WTC11 (cell line): ENCODE results near the gene LCE1A. TPM values are rescaled to one million over a fixed set of nuclear protein-coding genes. Genes with fewer than 3 reads are reported as not detected.

Experiments
- ATAC-seq: fragments of 200-7000 bp; cut with Tn5 transposase; 2 replicates; pipeline ENCODE4 v1.10.0; 2021; ENCODE audit warnings: mild to moderate bottlenecking, moderate library complexity
- CTCF ChIA-PET: fragments of 300-600 bp; sonication (Branson Sonifier 250); formaldehyde crosslinking; loops from one replicate; lab custom pipeline; 2021; ENCODE audit warnings: antibody characterized with exemption; lab: Charles Lee
- POLR2A ChIA-PET: fragments of 350-600 bp; sonication (Branson Sonifier 250); formaldehyde crosslinking; loops from one replicate; lab custom pipeline; 2021; ENCODE audit warnings: antibody characterized with exemption; lab: Charles Lee
- DNase-seq: peaks from one replicate; pipeline ENCODE4 v3.0.0; 2021; ENCODE audit warnings: low spot score
- H3K27ac Mint-ChIP-seq: 2 replicates; pipeline ENCODE4 v1.8.0; 2021; ENCODE audit warnings: mixed read lengths
- H3K27me3 Mint-ChIP-seq: 2 replicates; pipeline ENCODE4 v1.8.0; 2021; ENCODE audit warnings: low read depth, mild to moderate bottlenecking, moderate library complexity, mixed read lengths
- H3K36me3 Mint-ChIP-seq: 2 replicates; pipeline ENCODE4 v1.8.0; 2021; ENCODE audit warnings: mixed read lengths
- H3K4me1 Mint-ChIP-seq: 2 replicates; pipeline ENCODE4 v1.8.0; 2022; ENCODE audit warnings: mixed read lengths
- H3K4me3 Mint-ChIP-seq: 2 replicates; pipeline ENCODE4 v1.8.0; 2021; ENCODE audit warnings: mild to moderate bottlenecking, moderate library complexity, mixed read lengths
- H3K9me3 Mint-ChIP-seq: 2 replicates; pipeline ENCODE4 v1.8.0; 2021; ENCODE audit warnings: mixed read lengths
- ATF1 ChIP-seq: sonication (generic); formaldehyde crosslinking; IDR thresholded peaks from 2 replicates; pipeline ENCODE4 v1.8.1; 2023; ENCODE audit warnings: mild to moderate bottlenecking, moderate library complexity, missing genetic modification reagents
- HMGA2 ChIP-seq: fragments of 250-450 bp; sonication (Bioruptor Pico); IDR thresholded peaks from 2 replicates; pipeline ENCODE4 v1.4.0; 2021; ENCODE audit warnings: mild to moderate bottlenecking, moderate library complexity
- NFE2L1 ChIP-seq: sonication (generic); formaldehyde crosslinking; IDR thresholded peaks from 2 replicates; pipeline ENCODE4 v1.8.1; 2023; ENCODE audit warnings: missing genetic modification reagents
- NFYB ChIP-seq: sonication (generic); formaldehyde crosslinking; conservative IDR thresholded peaks from 2 replicates; pipeline ENCODE4 v1.8.0; 2022; ENCODE audit warnings: low read depth, missing genetic modification reagents
- NR3C1 ChIP-seq: sonication (generic); formaldehyde crosslinking; conservative IDR thresholded peaks from 2 replicates; pipeline ENCODE4 v1.8.1; 2023; ENCODE audit warnings: low read depth, mild to moderate bottlenecking, missing genetic modification reagents
- OVOL2 ChIP-seq: fragments of 250-450 bp; sonication (Bioruptor Pico); IDR thresholded peaks from 2 replicates; pipeline ENCODE4 v1.9.0; 2021; ENCODE audit warnings: mild to moderate bottlenecking, borderline replicate concordance
- RORB ChIP-seq: fragments of 250-450 bp; sonication (Bioruptor Pico); IDR thresholded peaks from 2 replicates; pipeline ENCODE4 v1.9.0; 2021; ENCODE audit warnings: mild to moderate bottlenecking
- SMAD3 ChIP-seq: sonication (generic); formaldehyde crosslinking; IDR thresholded peaks from 2 replicates; pipeline ENCODE4 v1.8.0; 2022; ENCODE audit warnings: missing genetic modification reagents, mild to moderate bottlenecking, borderline replicate concordance
- SOX15 ChIP-seq: fragments of 250-450 bp; sonication (Bioruptor Pico); IDR thresholded peaks from 2 replicates; pipeline ENCODE4 v1.9.0; 2021; ENCODE audit warnings: mild to moderate bottlenecking
- ZNF219 ChIP-seq: sonication (generic); formaldehyde crosslinking; IDR thresholded peaks from 2 replicates; pipeline ENCODE4 v1.8.0; 2023; ENCODE audit warnings: missing genetic modification reagents, mild to moderate bottlenecking, borderline replicate concordance
- ZNF671 ChIP-seq: fragments of 250-450 bp; sonication (Bioruptor Pico); IDR thresholded peaks from 2 replicates; pipeline ENCODE4 v1.8.0; 2021; ENCODE audit warnings: mild to moderate bottlenecking
- total RNA-seq: library from RNA; stranded (reverse); gene quantifications from 3 replicates; pipeline ENCODE4 v1.2.3, GENCODE V29; 2021
- TF ChIP-seq, protein P1 (sequence below): sonication (generic); formaldehyde crosslinking; IDR thresholded peaks from 2 replicates; pipeline ENCODE4 v1.8.1; 2023; ENCODE audit warnings: mild to moderate bottlenecking, missing genetic modification reagents
- TF ChIP-seq, protein P2 (sequence below): sonication (generic); formaldehyde crosslinking; IDR thresholded peaks from 2 replicates; pipeline ENCODE4 v1.8.1; 2023; ENCODE audit warnings: mild to moderate bottlenecking, missing genetic modification reagents
- TF ChIP-seq, protein P3 (sequence below): sonication (generic); formaldehyde crosslinking; conservative IDR thresholded peaks from 2 replicates; pipeline ENCODE4 v1.8.1; 2022; ENCODE audit warnings: mild to moderate bottlenecking, missing genetic modification reagents
- TF ChIP-seq, protein P4 (sequence below): sonication (generic); formaldehyde crosslinking; IDR thresholded peaks from 2 replicates; pipeline ENCODE4 v1.8.1; 2023; ENCODE audit warnings: mild to moderate bottlenecking, missing genetic modification reagents, borderline replicate concordance
- TF ChIP-seq, protein P5 (sequence below): fragments of 250-450 bp; sonication (Bioruptor Pico); IDR thresholded peaks from 2 replicates; pipeline ENCODE4 v1.8.0; 2021; ENCODE audit warnings: mild to moderate bottlenecking
- TF ChIP-seq, protein P6 (sequence below): fragments of 200-600 bp; IDR thresholded peaks from 2 replicates; pipeline ENCODE4 v1.8.0; 2022; ENCODE audit warnings: antibody characterized with exemption
- TF ChIP-seq, protein P7 (sequence below): sonication (generic); formaldehyde crosslinking; IDR thresholded peaks from 2 replicates; pipeline ENCODE4 v1.8.1; 2023; ENCODE audit warnings: mild to moderate bottlenecking, missing genetic modification reagents, moderate library complexity
- TF ChIP-seq, protein P8 (sequence below): sonication (generic); formaldehyde crosslinking; IDR thresholded peaks from 2 replicates; pipeline ENCODE4 v1.8.1; 2022; ENCODE audit warnings: mild to moderate bottlenecking, moderate library complexity, missing genetic modification reagents
- TF ChIP-seq, protein P9 (sequence below): fragments of 250-450 bp; sonication (Bioruptor Pico); IDR thresholded peaks from 2 replicates; pipeline ENCODE4 v1.9.0; 2021; ENCODE audit warnings: moderate library complexity, mild to moderate bottlenecking, inconsistent platforms, borderline replicate concordance

The LCE1A gene
- total RNA-seq, 1 experiment from 2014 or later: not detected

DNA sequence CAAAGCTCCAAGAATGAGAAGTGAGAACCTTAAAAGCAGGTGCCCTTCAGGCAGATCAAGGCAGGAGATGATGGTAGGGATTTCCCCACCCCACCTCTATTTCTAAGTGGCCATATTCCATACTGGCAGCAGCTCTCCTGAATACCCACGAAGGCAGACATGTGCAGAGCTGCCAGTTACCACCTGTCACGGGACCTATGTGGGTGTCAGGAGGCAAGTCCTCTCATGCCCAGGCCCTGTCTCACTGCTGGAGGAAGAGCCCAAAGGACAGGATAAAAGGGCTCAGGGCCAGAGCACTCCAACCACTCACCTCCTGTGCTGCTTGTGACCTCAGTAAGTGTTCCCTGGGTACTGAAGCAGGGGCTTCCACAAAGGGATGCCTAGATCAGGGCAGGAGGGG, 16.2 kb upstream of the LCE1A start:
- Mint-ChIP-seq H3K27ac (no peak overlapping the region), H3K4me3 (no peak overlapping the region), H3K27me3 (peaks cover 6% of the 10 kb centered on the region)
- no peak for ATAC-seq
- no peak for TF ChIP-seq RORB (CRISPR knock-in tag)
- TF ChIP-seq HMGA2 (CRISPR knock-in tag): no peak
- TF ChIP-seq, protein P1, sequence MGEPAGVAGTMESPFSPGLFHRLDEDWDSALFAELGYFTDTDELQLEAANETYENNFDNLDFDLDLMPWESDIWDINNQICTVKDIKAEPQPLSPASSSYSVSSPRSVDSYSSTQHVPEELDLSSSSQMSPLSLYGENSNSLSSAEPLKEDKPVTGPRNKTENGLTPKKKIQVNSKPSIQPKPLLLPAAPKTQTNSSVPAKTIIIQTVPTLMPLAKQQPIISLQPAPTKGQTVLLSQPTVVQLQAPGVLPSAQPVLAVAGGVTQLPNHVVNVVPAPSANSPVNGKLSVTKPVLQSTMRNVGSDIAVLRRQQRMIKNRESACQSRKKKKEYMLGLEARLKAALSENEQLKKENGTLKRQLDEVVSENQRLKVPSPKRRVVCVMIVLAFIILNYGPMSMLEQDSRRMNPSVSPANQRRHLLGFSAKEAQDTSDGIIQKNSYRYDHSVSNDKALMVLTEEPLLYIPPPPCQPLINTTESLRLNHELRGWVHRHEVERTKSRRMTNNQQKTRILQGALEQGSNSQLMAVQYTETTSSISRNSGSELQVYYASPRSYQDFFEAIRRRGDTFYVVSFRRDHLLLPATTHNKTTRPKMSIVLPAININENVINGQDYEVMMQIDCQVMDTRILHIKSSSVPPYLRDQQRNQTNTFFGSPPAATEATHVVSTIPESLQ (CRISPR knock-in tag): no peak
- TF ChIP-seq, protein P2, sequence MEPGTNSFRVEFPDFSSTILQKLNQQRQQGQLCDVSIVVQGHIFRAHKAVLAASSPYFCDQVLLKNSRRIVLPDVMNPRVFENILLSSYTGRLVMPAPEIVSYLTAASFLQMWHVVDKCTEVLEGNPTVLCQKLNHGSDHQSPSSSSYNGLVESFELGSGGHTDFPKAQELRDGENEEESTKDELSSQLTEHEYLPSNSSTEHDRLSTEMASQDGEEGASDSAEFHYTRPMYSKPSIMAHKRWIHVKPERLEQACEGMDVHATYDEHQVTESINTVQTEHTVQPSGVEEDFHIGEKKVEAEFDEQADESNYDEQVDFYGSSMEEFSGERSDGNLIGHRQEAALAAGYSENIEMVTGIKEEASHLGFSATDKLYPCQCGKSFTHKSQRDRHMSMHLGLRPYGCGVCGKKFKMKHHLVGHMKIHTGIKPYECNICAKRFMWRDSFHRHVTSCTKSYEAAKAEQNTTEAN (CRISPR knock-in tag): no peak
- TF ChIP-seq OVOL2 (CRISPR knock-in tag): no peak
- TF ChIP-seq, protein P3, sequence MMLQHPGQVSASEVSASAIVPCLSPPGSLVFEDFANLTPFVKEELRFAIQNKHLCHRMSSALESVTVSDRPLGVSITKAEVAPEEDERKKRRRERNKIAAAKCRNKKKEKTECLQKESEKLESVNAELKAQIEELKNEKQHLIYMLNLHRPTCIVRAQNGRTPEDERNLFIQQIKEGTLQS: no peak
- TF ChIP-seq, protein P4, sequence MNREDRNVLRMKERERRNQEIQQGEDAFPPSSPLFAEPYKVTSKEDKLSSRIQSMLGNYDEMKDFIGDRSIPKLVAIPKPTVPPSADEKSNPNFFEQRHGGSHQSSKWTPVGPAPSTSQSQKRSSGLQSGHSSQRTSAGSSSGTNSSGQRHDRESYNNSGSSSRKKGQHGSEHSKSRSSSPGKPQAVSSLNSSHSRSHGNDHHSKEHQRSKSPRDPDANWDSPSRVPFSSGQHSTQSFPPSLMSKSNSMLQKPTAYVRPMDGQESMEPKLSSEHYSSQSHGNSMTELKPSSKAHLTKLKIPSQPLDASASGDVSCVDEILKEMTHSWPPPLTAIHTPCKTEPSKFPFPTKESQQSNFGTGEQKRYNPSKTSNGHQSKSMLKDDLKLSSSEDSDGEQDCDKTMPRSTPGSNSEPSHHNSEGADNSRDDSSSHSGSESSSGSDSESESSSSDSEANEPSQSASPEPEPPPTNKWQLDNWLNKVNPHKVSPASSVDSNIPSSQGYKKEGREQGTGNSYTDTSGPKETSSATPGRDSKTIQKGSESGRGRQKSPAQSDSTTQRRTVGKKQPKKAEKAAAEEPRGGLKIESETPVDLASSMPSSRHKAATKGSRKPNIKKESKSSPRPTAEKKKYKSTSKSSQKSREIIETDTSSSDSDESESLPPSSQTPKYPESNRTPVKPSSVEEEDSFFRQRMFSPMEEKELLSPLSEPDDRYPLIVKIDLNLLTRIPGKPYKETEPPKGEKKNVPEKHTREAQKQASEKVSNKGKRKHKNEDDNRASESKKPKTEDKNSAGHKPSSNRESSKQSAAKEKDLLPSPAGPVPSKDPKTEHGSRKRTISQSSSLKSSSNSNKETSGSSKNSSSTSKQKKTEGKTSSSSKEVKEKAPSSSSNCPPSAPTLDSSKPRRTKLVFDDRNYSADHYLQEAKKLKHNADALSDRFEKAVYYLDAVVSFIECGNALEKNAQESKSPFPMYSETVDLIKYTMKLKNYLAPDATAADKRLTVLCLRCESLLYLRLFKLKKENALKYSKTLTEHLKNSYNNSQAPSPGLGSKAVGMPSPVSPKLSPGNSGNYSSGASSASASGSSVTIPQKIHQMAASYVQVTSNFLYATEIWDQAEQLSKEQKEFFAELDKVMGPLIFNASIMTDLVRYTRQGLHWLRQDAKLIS (CRISPR knock-in tag): no peak
- TF ChIP-seq, protein P5, sequence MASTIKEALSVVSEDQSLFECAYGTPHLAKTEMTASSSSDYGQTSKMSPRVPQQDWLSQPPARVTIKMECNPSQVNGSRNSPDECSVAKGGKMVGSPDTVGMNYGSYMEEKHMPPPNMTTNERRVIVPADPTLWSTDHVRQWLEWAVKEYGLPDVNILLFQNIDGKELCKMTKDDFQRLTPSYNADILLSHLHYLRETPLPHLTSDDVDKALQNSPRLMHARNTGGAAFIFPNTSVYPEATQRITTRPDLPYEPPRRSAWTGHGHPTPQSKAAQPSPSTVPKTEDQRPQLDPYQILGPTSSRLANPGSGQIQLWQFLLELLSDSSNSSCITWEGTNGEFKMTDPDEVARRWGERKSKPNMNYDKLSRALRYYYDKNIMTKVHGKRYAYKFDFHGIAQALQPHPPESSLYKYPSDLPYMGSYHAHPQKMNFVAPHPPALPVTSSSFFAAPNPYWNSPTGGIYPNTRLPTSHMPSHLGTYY (CRISPR knock-in tag): no peak
- TF ChIP-seq, protein P6, sequence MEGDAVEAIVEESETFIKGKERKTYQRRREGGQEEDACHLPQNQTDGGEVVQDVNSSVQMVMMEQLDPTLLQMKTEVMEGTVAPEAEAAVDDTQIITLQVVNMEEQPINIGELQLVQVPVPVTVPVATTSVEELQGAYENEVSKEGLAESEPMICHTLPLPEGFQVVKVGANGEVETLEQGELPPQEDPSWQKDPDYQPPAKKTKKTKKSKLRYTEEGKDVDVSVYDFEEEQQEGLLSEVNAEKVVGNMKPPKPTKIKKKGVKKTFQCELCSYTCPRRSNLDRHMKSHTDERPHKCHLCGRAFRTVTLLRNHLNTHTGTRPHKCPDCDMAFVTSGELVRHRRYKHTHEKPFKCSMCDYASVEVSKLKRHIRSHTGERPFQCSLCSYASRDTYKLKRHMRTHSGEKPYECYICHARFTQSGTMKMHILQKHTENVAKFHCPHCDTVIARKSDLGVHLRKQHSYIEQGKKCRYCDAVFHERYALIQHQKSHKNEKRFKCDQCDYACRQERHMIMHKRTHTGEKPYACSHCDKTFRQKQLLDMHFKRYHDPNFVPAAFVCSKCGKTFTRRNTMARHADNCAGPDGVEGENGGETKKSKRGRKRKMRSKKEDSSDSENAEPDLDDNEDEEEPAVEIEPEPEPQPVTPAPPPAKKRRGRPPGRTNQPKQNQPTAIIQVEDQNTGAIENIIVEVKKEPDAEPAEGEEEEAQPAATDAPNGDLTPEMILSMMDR: no peak
- TF ChIP-seq ATF1: no peak
- TF ChIP-seq NFE2L1 (CRISPR knock-in tag): no peak
- TF ChIP-seq ZNF219 (CRISPR knock-in tag): no peak
- TF ChIP-seq, protein P7, sequence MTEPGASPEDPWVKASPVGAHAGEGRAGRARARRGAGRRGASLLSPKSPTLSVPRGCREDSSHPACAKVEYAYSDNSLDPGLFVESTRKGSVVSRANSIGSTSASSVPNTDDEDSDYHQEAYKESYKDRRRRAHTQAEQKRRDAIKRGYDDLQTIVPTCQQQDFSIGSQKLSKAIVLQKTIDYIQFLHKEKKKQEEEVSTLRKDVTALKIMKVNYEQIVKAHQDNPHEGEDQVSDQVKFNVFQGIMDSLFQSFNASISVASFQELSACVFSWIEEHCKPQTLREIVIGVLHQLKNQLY (CRISPR knock-in tag): no peak
- TF ChIP-seq NR3C1 (CRISPR knock-in tag): no peak
- TF ChIP-seq, protein P8, sequence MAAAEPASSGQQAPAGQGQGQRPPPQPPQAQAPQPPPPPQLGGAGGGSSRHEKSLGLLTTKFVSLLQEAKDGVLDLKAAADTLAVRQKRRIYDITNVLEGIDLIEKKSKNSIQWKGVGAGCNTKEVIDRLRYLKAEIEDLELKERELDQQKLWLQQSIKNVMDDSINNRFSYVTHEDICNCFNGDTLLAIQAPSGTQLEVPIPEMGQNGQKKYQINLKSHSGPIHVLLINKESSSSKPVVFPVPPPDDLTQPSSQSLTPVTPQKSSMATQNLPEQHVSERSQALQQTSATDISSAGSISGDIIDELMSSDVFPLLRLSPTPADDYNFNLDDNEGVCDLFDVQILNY (CRISPR knock-in tag): no peak
- no peak for TF ChIP-seq NFYB
- TF ChIP-seq, protein P9, sequence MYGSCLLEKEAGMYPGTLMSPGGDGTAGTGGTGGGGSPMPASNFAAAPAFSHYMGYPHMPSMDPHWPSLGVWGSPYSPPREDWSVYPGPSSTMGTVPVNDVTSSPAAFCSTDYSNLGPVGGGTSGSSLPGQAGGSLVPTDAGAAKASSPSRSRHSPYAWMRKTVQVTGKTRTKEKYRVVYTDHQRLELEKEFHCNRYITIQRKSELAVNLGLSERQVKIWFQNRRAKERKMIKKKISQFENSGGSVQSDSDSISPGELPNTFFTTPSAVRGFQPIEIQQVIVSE (CRISPR knock-in tag): no peak
- TF ChIP-seq ZNF671: no peak
- TF ChIP-seq SMAD3 (CRISPR knock-in tag): no peak
- TF ChIP-seq SOX15 (CRISPR knock-in tag): no peak
- TF ChIP-seq, all 79 proteins: peak for 0
- CTCF ChIA-PET: no interaction called here
- Mint-ChIP-seq H3K4me1 (no peaks in the 10 kb centered on the region), H3K9me3 (peaks cover 84% of the 10 kb centered on the region), H3K36me3 (peaks cover 59% of the 10 kb centered on the region)
- DNase-seq: no peak
- POLR2A ChIA-PET: no interaction called here
